Skeletal muscle tissue (tissue), 4 donors: ENCODE data around the gene ST7. TPM values are rescaled to one million over a fixed set of nuclear protein-coding genes. Genes with fewer than 3 reads are reported as not detected.

Experiments
- H3K27ac ChIP-seq: one replicate; pipeline ENCODE4 v1.7.0; 2013; ENCODE audit warnings: mild to moderate bottlenecking, low read depth, low read length, inconsistent platforms
- H3K27me3 ChIP-seq, 3 donors: one replicate each; pipeline ENCODE4 v1.7.0; 2013; ENCODE audit warnings: low read length in 3 of 3; ENCODE audit not compliant: control insufficient read depth in 3 of 3, insufficient read depth in 3 of 3
- H3K36me3 ChIP-seq, 3 donors: one replicate each; pipeline ENCODE4 v1.7.0; 2013; ENCODE audit warnings: low read length in 3 of 3; ENCODE audit not compliant: control insufficient read depth in 3 of 3, insufficient read depth in 3 of 3
- H3K4me1 ChIP-seq, 3 donors: one replicate each; pipeline ENCODE4 v1.7.0; 2013; ENCODE audit warnings: low read length in 3 of 3, mild to moderate bottlenecking in 3 of 3; ENCODE audit not compliant: control insufficient read depth in 3 of 3, insufficient read depth in 3 of 3
- H3K4me3 ChIP-seq, 3 donors: one replicate each; pipeline ENCODE4 v1.7.0; 2013; ENCODE audit warnings: low read length in 3 of 3
- H3K9ac ChIP-seq, 3 donors: one replicate each; pipeline ENCODE4 v1.7.0; 2013; ENCODE audit warnings: low read length in 3 of 3, mild to moderate bottlenecking in 3 of 3, moderate library complexity in 2 of 3, low read depth in 1 of 3
- H3K9me3 ChIP-seq, 3 donors: one replicate each; pipeline ENCODE4 v1.7.0; 2013; ENCODE audit warnings: low read length in 3 of 3; ENCODE audit not compliant: control insufficient read depth in 3 of 3
- total RNA-seq: library from RNA; depleted of rRNA; stranded (reverse); fragments of >200 nt; gene quantifications from one replicate; pipeline ENCODE4 v1.2.3, GENCODE V29; 2014
- donor health status: Osteomylitis.

Gene ST7
- total RNA-seq, 1 donor from 2014 or later = 23.0 TPM

DNA sequence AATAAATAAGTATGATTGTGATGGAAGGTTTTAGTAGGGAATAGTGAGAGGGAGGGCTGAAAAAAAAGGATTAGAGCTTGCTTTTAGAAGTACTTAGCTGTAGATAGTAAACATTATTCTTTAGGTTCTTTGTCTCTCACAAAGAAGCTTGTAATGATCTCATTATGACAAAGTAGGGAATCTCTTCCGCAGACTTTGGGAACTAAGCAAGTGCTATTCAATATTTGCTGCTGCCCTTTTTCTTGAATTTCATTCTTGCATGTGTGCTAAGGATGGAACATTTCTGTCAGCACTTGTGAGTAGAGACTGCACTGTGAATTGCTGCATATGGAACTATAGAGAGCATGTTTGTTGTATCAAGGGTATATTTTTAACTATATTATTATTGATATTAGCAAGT lies 173.4 kb downstream of the ST7 start:
- no peaks in the 10 kb centered on the region for H3K9me3 ChIP-seq
- no peak overlapping the region for H3K9ac ChIP-seq
- peaks cover 5 to 10% (median 8%) of the 10 kb centered on the region in 3 donors for H3K4me1 ChIP-seq
- H3K4me3 ChIP-seq = no peak overlapping the region
- no peaks in the 10 kb centered on the region for H3K36me3 ChIP-seq
- H3K27ac ChIP-seq = no peak overlapping the region
- H3K27me3 ChIP-seq = no peaks in the 10 kb centered on the region

- Histone ChIP-seq H3K4me3 (no peak overlapping the region), H3K4me1 (peaks cover 8 to 10% (median 9%) of the 10 kb centered on the region in 3 donors), H3K27ac (no peak overlapping the region), H3K27me3 (no peaks in the 10 kb centered on the region), H3K36me3 (no peaks in the 10 kb centered on the region), H3K9me3 (no peaks in the 10 kb centered on the region), H3K9ac (no peak overlapping the region)
These were observed 174.4 kb downstream of the ST7 start for GRCh38 chr7:117127585-117128168.

DNA sequence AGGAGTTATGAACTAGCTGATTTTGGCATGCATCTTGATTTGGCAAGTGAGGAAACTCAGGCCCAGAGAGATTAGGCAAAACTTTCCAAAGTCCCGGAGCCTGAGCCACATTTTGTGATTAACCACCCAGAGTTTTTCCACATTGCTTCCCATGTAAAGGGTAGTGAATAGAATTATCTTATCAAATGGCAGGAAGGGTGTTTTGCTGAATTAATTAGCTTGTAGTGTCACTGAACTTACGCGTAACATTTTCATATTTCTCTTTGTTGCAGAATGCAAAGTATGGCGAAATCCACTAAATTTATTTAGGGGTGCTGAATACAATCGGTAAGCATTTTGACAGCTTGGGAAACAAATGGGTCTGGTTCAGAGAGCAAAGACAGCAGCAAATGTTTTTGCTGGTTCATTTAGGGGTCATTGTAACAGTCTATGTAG lies 176.2 kb downstream of the ST7 start:
- Histone ChIP-seq H3K27me3 (no peaks in the 10 kb centered on the region), H3K36me3 (peaks cover 0 to 4% (median 0%) of the 10 kb centered on the region in 3 donors), H3K4me3 (no peak overlapping the region), H3K9ac (no peak overlapping the region), H3K4me1 (peaks cover 7 to 9% (median 7%) of the 10 kb centered on the region in 3 donors), H3K9me3 (no peaks in the 10 kb centered on the region), H3K27ac (no peak overlapping the region)

DNA sequence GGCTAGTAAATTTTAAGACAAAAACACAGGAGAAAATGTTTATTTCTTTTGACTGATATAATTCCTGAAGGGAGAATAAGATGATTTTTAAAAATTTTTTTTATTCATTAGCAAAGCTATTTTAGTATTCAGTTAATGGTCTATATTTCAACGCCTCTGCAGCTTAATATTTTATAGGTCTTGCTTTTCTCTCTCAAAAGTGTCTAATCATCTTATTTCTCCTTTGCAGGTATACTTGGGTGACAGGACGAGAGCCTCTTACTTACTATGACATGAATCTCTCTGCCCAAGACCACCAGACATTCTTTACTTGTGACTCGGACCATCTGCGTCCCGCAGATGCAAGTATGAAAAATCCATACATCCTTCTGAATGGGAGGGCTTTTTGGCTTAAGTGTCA lies 177.0 kb downstream of the ST7 start:
- H3K9ac ChIP-seq = no peak overlapping the region
- H3K9me3 ChIP-seq = no peaks in the 10 kb centered on the region
- H3K27me3 ChIP-seq = no peaks in the 10 kb centered on the region
- peaks cover 0 to 4% (median 0%) of the 10 kb centered on the region in 3 donors for H3K36me3 ChIP-seq
- H3K4me1 ChIP-seq = peaks cover 0 to 4% (median 0%) of the 10 kb centered on the region in 3 donors
- no peak overlapping the region for H3K4me3 ChIP-seq
- H3K27ac ChIP-seq = no peak overlapping the region

GRCh38 chr7:117132321-117133120 lies 179.2 kb downstream of the ST7 start:
- H3K9me3 ChIP-seq = no peaks in the 10 kb centered on the region
- no peak overlapping the region for H3K4me3 ChIP-seq
- H3K4me1 ChIP-seq = peaks cover 0 to 4% (median 0%) of the 10 kb centered on the region in 3 donors
- H3K9ac ChIP-seq = no peak overlapping the region
- H3K27me3 ChIP-seq = no peaks in the 10 kb centered on the region
- no peak overlapping the region for H3K27ac ChIP-seq
- peaks cover 0 to 7% (median 4%) of the 10 kb centered on the region in 3 donors for H3K36me3 ChIP-seq

- H3K4me3 ChIP-seq = no peak overlapping the region
- no peak overlapping the region for H3K27ac ChIP-seq
- no peaks in the 10 kb centered on the region for H3K27me3 ChIP-seq
- peaks cover 0 to 4% (median 0%) of the 10 kb centered on the region in 3 donors for H3K4me1 ChIP-seq
- H3K9ac ChIP-seq = no peak overlapping the region
- H3K36me3 ChIP-seq = peaks cover 0 to 7% (median 4%) of the 10 kb centered on the region in 3 donors
- H3K9me3 ChIP-seq = no peaks in the 10 kb centered on the region
These were observed 179.8 kb downstream of the ST7 start for GRCh38 chr7:117133125-117133524.

GRCh38 chr7:117134411-117134810 lies 181.1 kb downstream of the ST7 start:
- no peak overlapping the region for H3K9ac ChIP-seq
- H3K27ac ChIP-seq = no peak overlapping the region
- H3K27me3 ChIP-seq = no peaks in the 10 kb centered on the region
- H3K4me1 ChIP-seq = peaks cover 0 to 4% (median 0%) of the 10 kb centered on the region in 3 donors
- H3K36me3 ChIP-seq = peaks cover 3 to 11% (median 8%) of the 10 kb centered on the region in 3 donors
- H3K9me3 ChIP-seq = no peaks in the 10 kb centered on the region
- no peak overlapping the region for H3K4me3 ChIP-seq

DNA sequence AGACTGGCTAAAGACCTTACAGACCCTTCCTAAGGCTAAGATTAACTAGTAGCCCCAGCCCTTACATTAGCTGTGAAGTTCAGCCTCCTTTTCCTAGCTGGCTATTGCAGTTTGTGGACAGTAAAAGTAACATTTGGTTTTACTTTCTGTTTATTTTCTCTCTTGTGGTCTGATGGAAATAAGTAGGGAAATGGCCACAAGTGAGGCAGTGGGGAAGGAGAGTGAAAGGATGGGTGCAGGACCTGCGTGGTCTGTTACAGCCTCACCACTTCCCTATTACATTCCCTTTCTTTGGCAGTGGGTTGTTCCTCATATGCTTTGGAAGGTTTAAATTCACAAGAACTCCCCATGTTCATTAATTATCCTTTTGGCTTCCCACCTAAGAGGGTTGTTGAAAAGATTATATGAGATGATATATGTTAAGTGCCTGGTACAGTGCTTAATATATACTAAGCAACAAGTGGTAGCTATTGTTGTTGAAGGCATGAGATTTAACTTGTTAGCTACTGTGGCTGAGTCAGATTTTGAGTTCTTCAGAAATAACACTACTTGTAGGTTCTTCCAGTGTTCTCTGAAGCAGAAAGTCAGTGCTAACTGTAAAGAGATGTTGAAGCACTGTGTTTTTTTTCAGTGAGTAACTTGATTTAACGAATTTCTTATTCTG lies 181.7 kb downstream of the ST7 start:
- Histone ChIP-seq H3K36me3 (peaks cover 3 to 12% (median 8%) of the 10 kb centered on the region in 3 donors), H3K4me3 (no peak overlapping the region), H3K4me1 (peaks cover 0 to 4% (median 0%) of the 10 kb centered on the region in 3 donors), H3K9ac (no peak overlapping the region), H3K27me3 (no peaks in the 10 kb centered on the region), H3K27ac (no peak overlapping the region), H3K9me3 (no peaks in the 10 kb centered on the region)

DNA sequence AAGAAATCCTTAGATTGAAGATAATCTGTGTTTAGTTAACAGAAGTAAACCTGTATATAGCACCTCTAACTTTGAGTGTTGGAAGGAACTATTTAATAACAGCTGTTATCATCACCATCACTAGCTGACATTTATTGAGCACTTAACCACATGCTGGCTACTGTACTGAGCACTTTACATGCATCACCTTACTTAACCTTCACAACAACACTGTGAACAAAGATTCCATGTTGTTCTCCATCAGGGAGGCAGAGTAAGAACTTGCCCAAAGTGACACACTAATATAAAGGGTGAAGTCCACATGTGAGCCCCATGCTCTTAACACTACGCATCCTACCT lies 182.2 kb downstream of the ST7 start:
- H3K36me3 ChIP-seq = peaks cover 3 to 16% (median 8%) of the 10 kb centered on the region in 3 donors
- peaks cover 0 to 4% (median 0%) of the 10 kb centered on the region in 3 donors for H3K4me1 ChIP-seq
- H3K9me3 ChIP-seq = no peaks in the 10 kb centered on the region
- H3K9ac ChIP-seq = no peak overlapping the region
- H3K27ac ChIP-seq = no peak overlapping the region
- no peak overlapping the region for H3K4me3 ChIP-seq
- H3K27me3 ChIP-seq = no peaks in the 10 kb centered on the region

- peaks cover 3 to 21% (median 8%) of the 10 kb centered on the region in 3 donors for H3K36me3 ChIP-seq
- H3K4me3 ChIP-seq = no peak overlapping the region
These were observed 184.6 kb downstream of the ST7 start for GRCh38 chr7:117137868-117138267.

More at GRCh38 chr7:117137868-117138267, 184.6 kb downstream of the ST7 start:
- no peaks in the 10 kb centered on the region for H3K27me3 ChIP-seq
- no peak overlapping the region for H3K9ac ChIP-seq
- H3K9me3 ChIP-seq = no peaks in the 10 kb centered on the region
- no peak overlapping the region for H3K27ac ChIP-seq
- H3K4me1 ChIP-seq = no peaks in the 10 kb centered on the region
